ENCODE data around the gene DIAPH2. TPM values are rescaled to one million over a fixed set of nuclear protein-coding genes. Genes with fewer than 3 reads are reported as not detected.

DIAPH2 gene
- total RNA-seq, 1 donor from 2014 or later, result 20.5 TPM

DNA sequence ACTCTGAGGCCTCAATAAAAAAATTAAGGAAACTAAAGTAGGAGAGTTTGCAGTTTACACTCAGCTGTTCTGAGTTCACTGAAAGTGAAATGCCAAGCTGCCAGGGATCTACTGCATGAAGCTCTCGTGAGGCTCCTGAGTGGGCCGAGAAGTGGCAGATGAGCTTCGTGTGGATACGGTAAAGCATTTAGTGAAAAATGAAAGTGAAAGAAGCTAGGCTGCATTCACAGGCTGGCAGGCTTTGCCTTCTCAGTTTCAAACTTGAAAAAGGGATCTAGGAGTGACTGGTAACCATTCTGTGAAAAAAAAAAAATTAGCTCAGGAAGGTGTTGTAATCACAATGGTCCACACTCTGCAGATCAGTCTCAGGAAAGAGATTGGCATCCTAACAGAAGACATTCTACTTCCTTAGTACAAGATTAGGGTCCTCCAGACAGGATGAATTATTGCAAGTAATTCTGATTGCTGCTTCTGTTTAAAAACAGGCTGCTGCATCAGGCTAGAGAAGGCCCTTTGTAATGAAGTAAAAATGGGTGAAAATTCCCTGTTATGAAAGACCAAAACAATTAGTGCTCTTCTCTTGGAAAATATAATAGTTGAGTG, 879.0 kb downstream of the DIAPH2 start:
- ATAC-seq (ENCODE audit: low read depth) (peak; percentile 97), DNase-seq (peak; percentile 15)
- POLR2A ChIA-PET, result interaction anchor here (0.5 kb wide), 1 partner anchor 728 kb away, joined by 3 read pairs; no protein-coding TSS in a partner anchor
- Mint-ChIP-seq H3K4me3 (peak overlapping the region; percentile 77), H3K27me3 (no peaks in the 10 kb centered on the region), H3K9me3 (no peaks in the 10 kb centered on the region), H3K36me3 (ENCODE audit: low read depth) (no peaks in the 10 kb centered on the region), H3K27ac (peak overlapping the region; percentile 84), H3K4me1 (peaks cover 10% of the 10 kb centered on the region)
- CTCF ChIA-PET, result no interaction called here
- intact Hi-C loops (cut with micrococcal nuclease), result loop anchor here (5.0 to 10.0 kb wide), 3 partner anchors 726 to 876 kb away; no protein-coding TSS in a partner anchor
- no peak for TF ChIP-seq CTCF (IDR thresholded peaks at IDR 0.05)

- ATAC-seq (ENCODE audit: low read depth), result no peak
- Mint-ChIP-seq H3K36me3 (ENCODE audit: low read depth) (no peaks in the 10 kb centered on the region), H3K27me3 (no peaks in the 10 kb centered on the region), H3K4me3 (no peak overlapping the region), H3K27ac (no peak overlapping the region), H3K4me1 (peaks cover 10% of the 10 kb centered on the region), H3K9me3 (no peaks in the 10 kb centered on the region)
- no peak for TF ChIP-seq CTCF (IDR thresholded peaks at IDR 0.05)
- ChIA-PET CTCF (no interaction called here), POLR2A (no interaction called here)
- DNase-seq, result no peak
- intact Hi-C loops (cut with micrococcal nuclease), result loop anchor here (5.0 to 10.0 kb wide), 3 partner anchors 727 to 877 kb away; no protein-coding TSS in a partner anchor
These were observed 879.9 kb downstream of the DIAPH2 start for GRCh38 chrX:97564496-97564895.

GRCh38 chrX:97587171-97587570, 902.5 kb downstream of the DIAPH2 start:
- intact Hi-C loops (cut with micrococcal nuclease), result no loop called here
- ChIA-PET POLR2A (no interaction called here), CTCF (no interaction called here)
- ATAC-seq (ENCODE audit: low read depth) (no peak), DNase-seq (no peak)
- no peak overlapping the region for H3K27ac Mint-ChIP-seq
- TF ChIP-seq CTCF (IDR thresholded peaks at IDR 0.05), result no peak
- H3K4me1 Mint-ChIP-seq, result no peaks in the 10 kb centered on the region
- no peak overlapping the region for H3K4me3 Mint-ChIP-seq
- H3K27me3 Mint-ChIP-seq, result no peaks in the 10 kb centered on the region
- no peaks in the 10 kb centered on the region for H3K9me3 Mint-ChIP-seq
- H3K36me3 Mint-ChIP-seq (ENCODE audit: low read depth), result no peaks in the 10 kb centered on the region

GRCh38 chrX:97594646-97595224, 910.1 kb downstream of the DIAPH2 start:
- H3K27me3 Mint-ChIP-seq, result no peaks in the 10 kb centered on the region
- H3K27ac Mint-ChIP-seq, result no peak overlapping the region
- no peak for DNase-seq
- H3K4me3 Mint-ChIP-seq, result no peak overlapping the region
- intact Hi-C loops (cut with micrococcal nuclease), result no loop called here
- ChIA-PET CTCF (no interaction called here), POLR2A (no interaction called here)
- H3K36me3 Mint-ChIP-seq (ENCODE audit: low read depth), result peaks cover 2% of the 10 kb centered on the region
- H3K9me3 Mint-ChIP-seq, result no peaks in the 10 kb centered on the region
- H3K4me1 Mint-ChIP-seq, result no peaks in the 10 kb centered on the region
- TF ChIP-seq CTCF (IDR thresholded peaks at IDR 0.05), result no peak
- ATAC-seq (ENCODE audit: low read depth), result no peak

DNA sequence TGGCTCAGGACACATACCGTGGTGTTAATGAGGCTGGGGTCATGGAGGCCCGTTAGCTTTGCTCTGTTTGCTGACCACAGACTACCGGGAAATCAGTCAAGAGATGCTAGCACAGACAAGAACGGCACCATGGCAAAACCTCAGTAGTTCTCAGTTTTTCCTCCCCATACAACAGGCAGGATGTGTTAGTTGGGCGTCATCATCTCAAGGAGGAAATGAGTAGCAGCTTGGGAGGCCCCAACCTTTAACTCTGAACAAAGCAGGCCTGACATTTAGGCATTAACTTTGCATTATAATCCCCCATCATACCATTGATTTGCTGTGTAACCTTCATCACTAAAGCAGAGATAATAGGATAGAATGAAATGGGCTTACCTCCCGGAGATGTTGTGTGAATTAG, 913.3 kb downstream of the DIAPH2 start:
- Mint-ChIP-seq H3K9me3 (no peaks in the 10 kb centered on the region), H3K4me1 (no peaks in the 10 kb centered on the region), H3K27me3 (no peaks in the 10 kb centered on the region), H3K36me3 (ENCODE audit: low read depth) (peaks cover 2% of the 10 kb centered on the region), H3K4me3 (no peak overlapping the region), H3K27ac (no peak overlapping the region)
- DNase-seq (no peak), ATAC-seq (ENCODE audit: low read depth) (no peak)
- ChIA-PET CTCF (no interaction called here), POLR2A (no interaction called here)
- no peak for TF ChIP-seq CTCF (IDR thresholded peaks at IDR 0.05)
- intact Hi-C loops (cut with micrococcal nuclease), result no loop called here

Measured in activated B cell treated with CpG ODN at 0.5 μM for 24 hours (primary cell).